Tibial nerve (tissue), 4 donors: ENCODE measurements around the gene MED4.

Experiments
- CTCF ChIP-seq, 5 experiments: fragments of 200-600 bp in 3 of 5; fragments of 450-650 bp in 2 of 5; sonication (generic) in 3 of 5; IDR thresholded peaks; one replicate each; pipeline ENCODE4 v1.5.1; 2016 to 2019; ENCODE audit warnings: antibody characterized with exemption in 5 of 5, mild to moderate bottlenecking in 3 of 5, moderate library complexity in 2 of 5
- EP300 ChIP-seq, 2 donors: sonication (generic); formaldehyde crosslinking; IDR thresholded peaks; one replicate each; pipeline ENCODE4 v1.6.1; 2017; ENCODE audit warnings: antibody characterized with exemption in 2 of 2, mild to moderate bottlenecking in 1 of 2

GRCh38 chr13:48066310-48066989 is 28.5 kb downstream of the MED4 start:
- TF ChIP-seq EP300 (IDR thresholded peaks at IDR 0.05) (no peak), CTCF (IDR thresholded peaks at IDR 0.05) (no peak)
